LNCaP clone FGC (cell line): Measurements from ENCODE around the gene RILPL2.

Experiments
- DNase-seq: peaks from one replicate; pipeline ENCODE4 v3.0.0-alpha.2; 2011; ENCODE audit warnings: low read depth
- H3K4me3 ChIP-seq: 2 replicates; pipeline ENCODE4 v1.5.1; 2011; ENCODE audit warnings: mild to moderate bottlenecking, low read depth, low read length, control low read depth
- CTCF ChIP-seq: IDR thresholded peaks from 2 replicates; pipeline ENCODE4 v1.5.1; 2012; ENCODE audit warnings: mild to moderate bottlenecking; ENCODE audit not compliant: control insufficient read depth, insufficient read depth; ENCODE audit errors: extremely low read depth

Gene RILPL2

GRCh38 chr12:123449249-123449733 lies 12.8 kb upstream of the RILPL2 start:
- H3K4me3 ChIP-seq, result no peak overlapping the region
- DNase-seq, result no peak
- no peak for TF ChIP-seq CTCF

GRCh38 chr12:123446333-123446713 lies 9.8 kb upstream of the RILPL2 start:
- no peak for TF ChIP-seq CTCF
- peak; percentile 26 for DNase-seq
- no peak overlapping the region; the same call in 1 of the 2 replicates for H3K4me3 ChIP-seq

GRCh38 chr12:123445388-123446332 lies 9.2 kb upstream of the RILPL2 start:
- no peak for TF ChIP-seq CTCF
- peak; percentile 83 for DNase-seq
- H3K4me3 ChIP-seq, result peak overlapping the region; percentile 13; the same call in 1 of the 2 replicates

GRCh38 chr12:123444092-123445026 lies 7.9 kb upstream of the RILPL2 start:
- no peak for TF ChIP-seq CTCF
- no peak for DNase-seq
- no peak overlapping the region for H3K4me3 ChIP-seq

- no peak for TF ChIP-seq CTCF
- H3K4me3 ChIP-seq, result no peak overlapping the region
- no peak for DNase-seq
These were observed 6.3 kb upstream of the RILPL2 start for GRCh38 chr12:123442774-123443173.

GRCh38 chr12:123441523-123442164 lies 5.2 kb upstream of the RILPL2 start:
- no peak for TF ChIP-seq CTCF
- DNase-seq, result no peak
- no peak overlapping the region for H3K4me3 ChIP-seq
